H1 (cell line): ENCODE data around the gene TMEM163. TPM values are rescaled to one million over a fixed set of nuclear protein-coding genes. Genes with fewer than 3 reads are reported as not detected.

Source experiments
- CHD1 ChIP-seq: IDR thresholded peaks from 2 replicates; pipeline ENCODE4 v1.6.1; 2012; ENCODE audit warnings: low read depth, low read length, improper control_type of control experiment
- FOSL1 ChIP-seq: IDR thresholded peaks from 2 replicates; pipeline ENCODE4 v1.6.1; 2011; ENCODE audit warnings: mild to moderate bottlenecking, low read depth, low read length, moderate library complexity; ENCODE audit not compliant: insufficient read depth
- GABPA ChIP-seq: IDR thresholded peaks from 2 replicates; pipeline ENCODE4 v1.6.1; 2011; ENCODE audit warnings: mild to moderate bottlenecking, low read length, moderate library complexity, borderline replicate concordance; ENCODE audit not compliant: insufficient read depth
- GTF2F1 ChIP-seq: IDR thresholded peaks from 2 replicates; pipeline ENCODE4 v1.6.1; 2012; ENCODE audit warnings: low read depth, low read length, improper control_type of control experiment, borderline replicate concordance
- KDM5A ChIP-seq: fragments of 200-600 bp; IDR thresholded peaks from 2 replicates; pipeline ENCODE4 v1.7.1; 2012; ENCODE audit warnings: mild to moderate bottlenecking, low read length, inconsistent platforms, mixed read lengths
- RXRA ChIP-seq: IDR thresholded peaks from 2 replicates; pipeline ENCODE4 v1.6.1; 2011; ENCODE audit warnings: low read depth, mild to moderate bottlenecking, low read length, moderate library complexity; ENCODE audit not compliant: insufficient read depth
- SP2 ChIP-seq: IDR thresholded peaks from 2 replicates; pipeline ENCODE4 v1.6.1; 2012; ENCODE audit warnings: mild to moderate bottlenecking, low read length, inconsistent platforms
- TEAD4 ChIP-seq: IDR thresholded peaks from 2 replicates; pipeline ENCODE4 v1.6.1; 2012; ENCODE audit warnings: low read depth, low read length, inconsistent platforms, mixed read lengths
- polyA plus RNA-seq, 7 experiments: library from polyadenylated mRNA; depleted of rRNA in 3 of 7; stranded (reverse) in 5 of 7; unstranded in 2 of 7; fragments of >200 nt in 5 of 7; fragments of 200-250 nt in 2 of 7; gene quantifications; 1 replicate in 5 of 7; 2 replicates in 1 of 7; 4 replicates in 1 of 7; pipeline versions ENCODE4 v1.2.1 to v1.2.3, GENCODE V29; 2011 to 2013; ENCODE audit warnings: missing spikeins in 2 of 7, mixed read lengths in 2 of 7
- total RNA-seq: library from RNA; stranded (reverse); fragmentation: NEBNext Ultra II Directional; extraction: Animal tissue kit (Norgen Biotek cat#: 25700); gene quantifications from 2 replicates; pipeline ENCODE4 v1.2.1, GENCODE V29; 2021
- TF ChIP-seq, protein P1 (sequence below): fragments of 300-600 bp; sonication (generic); IDR thresholded peaks from 2 replicates; pipeline ENCODE4 v1.7.1; 2012; ENCODE audit warnings: low read length, moderate library complexity, mild to moderate bottlenecking, inconsistent platforms; ENCODE audit not compliant: insufficient replicate concordance
- TF ChIP-seq, protein P2 (sequence below): IDR thresholded peaks from 2 replicates; pipeline ENCODE4 v1.6.1; 2012; ENCODE audit warnings: inconsistent platforms

TMEM163 gene
- total and polyA plus RNA-seq, 2 of the 8 experiments (the other 6 are each of a cell fraction or from before 2014, with no cell fraction given): 2.8 to 3.2 TPM

DNA sequence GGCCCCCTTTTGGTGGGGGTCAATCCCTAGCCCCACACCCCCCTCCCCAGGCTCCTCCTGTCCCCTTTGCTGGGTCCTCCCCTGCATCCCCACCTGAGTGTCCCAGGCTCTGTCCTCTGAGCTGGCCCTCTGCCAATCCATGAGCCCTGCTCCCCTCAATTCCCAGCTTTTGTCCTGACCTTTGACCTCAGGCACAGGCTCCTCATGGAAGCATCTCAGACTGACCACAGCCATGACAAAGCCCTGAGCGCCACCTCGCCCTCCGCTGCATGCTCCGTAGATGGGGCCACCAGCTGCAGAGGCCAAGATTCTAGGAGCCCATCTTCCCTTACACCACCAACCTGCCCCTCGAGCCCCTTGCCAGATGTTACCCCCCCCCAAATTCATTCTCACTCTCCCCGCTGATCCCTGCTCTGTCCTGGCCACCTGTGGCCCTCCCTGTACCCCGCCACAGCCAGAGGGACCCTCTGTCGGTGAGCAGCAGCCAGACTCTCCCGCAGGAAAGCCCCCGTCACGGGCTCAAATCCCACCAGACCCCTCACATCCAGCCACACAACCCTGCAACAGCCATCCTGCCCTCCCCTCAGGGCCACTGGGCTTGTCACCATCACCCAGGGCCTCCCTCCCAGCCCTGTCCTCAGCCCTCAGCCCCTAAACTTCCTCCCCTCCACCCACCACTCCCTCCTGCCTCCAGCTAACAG is 258.9 kb downstream of the TMEM163 start (continued):
- TF ChIP-seq, protein P1, sequence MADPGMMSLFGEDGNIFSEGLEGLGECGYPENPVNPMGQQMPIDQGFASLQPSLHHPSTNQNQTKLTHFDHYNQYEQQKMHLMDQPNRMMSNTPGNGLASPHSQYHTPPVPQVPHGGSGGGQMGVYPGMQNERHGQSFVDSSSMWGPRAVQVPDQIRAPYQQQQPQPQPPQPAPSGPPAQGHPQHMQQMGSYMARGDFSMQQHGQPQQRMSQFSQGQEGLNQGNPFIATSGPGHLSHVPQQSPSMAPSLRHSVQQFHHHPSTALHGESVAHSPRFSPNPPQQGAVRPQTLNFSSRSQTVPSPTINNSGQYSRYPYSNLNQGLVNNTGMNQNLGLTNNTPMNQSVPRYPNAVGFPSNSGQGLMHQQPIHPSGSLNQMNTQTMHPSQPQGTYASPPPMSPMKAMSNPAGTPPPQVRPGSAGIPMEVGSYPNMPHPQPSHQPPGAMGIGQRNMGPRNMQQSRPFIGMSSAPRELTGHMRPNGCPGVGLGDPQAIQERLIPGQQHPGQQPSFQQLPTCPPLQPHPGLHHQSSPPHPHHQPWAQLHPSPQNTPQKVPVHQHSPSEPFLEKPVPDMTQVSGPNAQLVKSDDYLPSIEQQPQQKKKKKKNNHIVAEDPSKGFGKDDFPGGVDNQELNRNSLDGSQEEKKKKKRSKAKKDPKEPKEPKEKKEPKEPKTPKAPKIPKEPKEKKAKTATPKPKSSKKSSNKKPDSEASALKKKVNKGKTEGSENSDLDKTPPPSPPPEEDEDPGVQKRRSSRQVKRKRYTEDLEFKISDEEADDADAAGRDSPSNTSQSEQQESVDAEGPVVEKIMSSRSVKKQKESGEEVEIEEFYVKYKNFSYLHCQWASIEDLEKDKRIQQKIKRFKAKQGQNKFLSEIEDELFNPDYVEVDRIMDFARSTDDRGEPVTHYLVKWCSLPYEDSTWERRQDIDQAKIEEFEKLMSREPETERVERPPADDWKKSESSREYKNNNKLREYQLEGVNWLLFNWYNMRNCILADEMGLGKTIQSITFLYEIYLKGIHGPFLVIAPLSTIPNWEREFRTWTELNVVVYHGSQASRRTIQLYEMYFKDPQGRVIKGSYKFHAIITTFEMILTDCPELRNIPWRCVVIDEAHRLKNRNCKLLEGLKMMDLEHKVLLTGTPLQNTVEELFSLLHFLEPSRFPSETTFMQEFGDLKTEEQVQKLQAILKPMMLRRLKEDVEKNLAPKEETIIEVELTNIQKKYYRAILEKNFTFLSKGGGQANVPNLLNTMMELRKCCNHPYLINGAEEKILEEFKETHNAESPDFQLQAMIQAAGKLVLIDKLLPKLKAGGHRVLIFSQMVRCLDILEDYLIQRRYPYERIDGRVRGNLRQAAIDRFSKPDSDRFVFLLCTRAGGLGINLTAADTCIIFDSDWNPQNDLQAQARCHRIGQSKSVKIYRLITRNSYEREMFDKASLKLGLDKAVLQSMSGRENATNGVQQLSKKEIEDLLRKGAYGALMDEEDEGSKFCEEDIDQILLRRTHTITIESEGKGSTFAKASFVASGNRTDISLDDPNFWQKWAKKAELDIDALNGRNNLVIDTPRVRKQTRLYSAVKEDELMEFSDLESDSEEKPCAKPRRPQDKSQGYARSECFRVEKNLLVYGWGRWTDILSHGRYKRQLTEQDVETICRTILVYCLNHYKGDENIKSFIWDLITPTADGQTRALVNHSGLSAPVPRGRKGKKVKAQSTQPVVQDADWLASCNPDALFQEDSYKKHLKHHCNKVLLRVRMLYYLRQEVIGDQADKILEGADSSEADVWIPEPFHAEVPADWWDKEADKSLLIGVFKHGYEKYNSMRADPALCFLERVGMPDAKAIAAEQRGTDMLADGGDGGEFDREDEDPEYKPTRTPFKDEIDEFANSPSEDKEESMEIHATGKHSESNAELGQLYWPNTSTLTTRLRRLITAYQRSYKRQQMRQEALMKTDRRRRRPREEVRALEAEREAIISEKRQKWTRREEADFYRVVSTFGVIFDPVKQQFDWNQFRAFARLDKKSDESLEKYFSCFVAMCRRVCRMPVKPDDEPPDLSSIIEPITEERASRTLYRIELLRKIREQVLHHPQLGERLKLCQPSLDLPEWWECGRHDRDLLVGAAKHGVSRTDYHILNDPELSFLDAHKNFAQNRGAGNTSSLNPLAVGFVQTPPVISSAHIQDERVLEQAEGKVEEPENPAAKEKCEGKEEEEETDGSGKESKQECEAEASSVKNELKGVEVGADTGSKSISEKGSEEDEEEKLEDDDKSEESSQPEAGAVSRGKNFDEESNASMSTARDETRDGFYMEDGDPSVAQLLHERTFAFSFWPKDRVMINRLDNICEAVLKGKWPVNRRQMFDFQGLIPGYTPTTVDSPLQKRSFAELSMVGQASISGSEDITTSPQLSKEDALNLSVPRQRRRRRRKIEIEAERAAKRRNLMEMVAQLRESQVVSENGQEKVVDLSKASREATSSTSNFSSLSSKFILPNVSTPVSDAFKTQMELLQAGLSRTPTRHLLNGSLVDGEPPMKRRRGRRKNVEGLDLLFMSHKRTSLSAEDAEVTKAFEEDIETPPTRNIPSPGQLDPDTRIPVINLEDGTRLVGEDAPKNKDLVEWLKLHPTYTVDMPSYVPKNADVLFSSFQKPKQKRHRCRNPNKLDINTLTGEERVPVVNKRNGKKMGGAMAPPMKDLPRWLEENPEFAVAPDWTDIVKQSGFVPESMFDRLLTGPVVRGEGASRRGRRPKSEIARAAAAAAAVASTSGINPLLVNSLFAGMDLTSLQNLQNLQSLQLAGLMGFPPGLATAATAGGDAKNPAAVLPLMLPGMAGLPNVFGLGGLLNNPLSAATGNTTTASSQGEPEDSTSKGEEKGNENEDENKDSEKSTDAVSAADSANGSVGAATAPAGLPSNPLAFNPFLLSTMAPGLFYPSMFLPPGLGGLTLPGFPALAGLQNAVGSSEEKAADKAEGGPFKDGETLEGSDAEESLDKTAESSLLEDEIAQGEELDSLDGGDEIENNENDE: no peak
- no peak for TF ChIP-seq RXRA
- TF ChIP-seq GTF2F1: no peak
- TF ChIP-seq, protein P2, sequence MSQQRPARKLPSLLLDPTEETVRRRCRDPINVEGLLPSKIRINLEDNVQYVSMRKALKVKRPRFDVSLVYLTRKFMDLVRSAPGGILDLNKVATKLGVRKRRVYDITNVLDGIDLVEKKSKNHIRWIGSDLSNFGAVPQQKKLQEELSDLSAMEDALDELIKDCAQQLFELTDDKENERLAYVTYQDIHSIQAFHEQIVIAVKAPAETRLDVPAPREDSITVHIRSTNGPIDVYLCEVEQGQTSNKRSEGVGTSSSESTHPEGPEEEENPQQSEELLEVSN: no peak
- no peak for TF ChIP-seq CHD1
- no peak for TF ChIP-seq FOSL1
- no peak for TF ChIP-seq KDM5A
- no peak for TF ChIP-seq GABPA
- TF ChIP-seq TEAD4: no peak
- TF ChIP-seq SP2: no peak
